ENCODE measurements around the gene RTL10. TPM values are rescaled to one million over a fixed set of nuclear protein-coding genes. Genes with fewer than 3 reads are reported as not detected.
"Not testable (repeated sequence)": the region's sequence is repeated elsewhere in the genome, so short reads cannot be mapped to it uniquely, and the experiment has no call there.

The RTL10 gene
- total RNA-seq, 1 donor from 2014 or later: 13.0 TPM

DNA sequence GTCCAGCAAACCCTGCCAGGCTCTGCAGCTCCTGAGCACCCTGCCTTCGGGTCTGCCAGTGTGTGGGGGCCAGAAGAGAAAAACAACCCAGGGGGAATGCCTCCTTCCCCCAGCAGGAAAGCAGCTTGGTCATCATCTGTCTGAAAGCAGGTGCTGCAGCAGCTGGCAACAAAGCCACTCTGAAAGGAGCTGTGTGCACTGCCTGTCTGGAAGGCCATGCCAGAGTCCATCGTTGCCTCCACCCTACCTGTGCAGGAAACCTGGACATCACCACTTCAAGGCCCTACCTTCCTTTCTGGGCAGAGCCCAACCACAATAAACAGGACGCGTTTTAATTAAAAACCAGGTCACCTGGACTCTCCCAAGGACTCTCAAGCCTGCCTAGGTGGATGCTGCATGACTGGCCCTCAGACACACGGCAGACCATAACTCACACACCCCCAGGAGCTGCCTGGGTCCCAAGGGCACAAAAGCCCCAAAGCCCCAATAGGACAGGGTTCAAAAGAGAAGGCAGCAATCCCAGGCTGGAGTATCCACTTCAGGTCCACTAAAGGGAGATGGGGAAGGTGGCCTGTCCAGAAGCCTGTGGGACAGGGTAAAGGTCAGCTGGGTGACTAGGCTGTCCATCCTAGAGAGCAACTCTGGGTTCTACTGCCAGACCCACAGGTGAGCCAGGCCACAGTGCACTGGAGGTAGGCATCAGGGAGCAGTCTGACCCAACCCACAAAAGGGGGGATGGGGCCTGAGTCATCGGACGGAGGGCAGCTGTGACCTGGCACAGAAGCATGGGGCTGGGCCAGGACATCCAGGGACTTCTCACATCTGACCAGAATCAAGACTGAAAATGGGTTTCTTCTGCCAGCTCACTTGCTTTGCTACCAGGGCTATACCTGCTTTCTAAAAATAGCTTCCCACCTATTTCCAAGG is 6.1 kb downstream of the RTL10 start:
- no peak for FAIRE-seq

GRCh38 chr22:19847345-19847632 is 7.4 kb downstream of the RTL10 start:
- no peak for FAIRE-seq
- DNase-seq (ENCODE audit: low spot score in 2 of 2): no peak

More for the DNA sequence above, 6.1 kb downstream of the RTL10 start:
- DNase-seq (ENCODE audit: low spot score in 2 of 2): no peak

DNA sequence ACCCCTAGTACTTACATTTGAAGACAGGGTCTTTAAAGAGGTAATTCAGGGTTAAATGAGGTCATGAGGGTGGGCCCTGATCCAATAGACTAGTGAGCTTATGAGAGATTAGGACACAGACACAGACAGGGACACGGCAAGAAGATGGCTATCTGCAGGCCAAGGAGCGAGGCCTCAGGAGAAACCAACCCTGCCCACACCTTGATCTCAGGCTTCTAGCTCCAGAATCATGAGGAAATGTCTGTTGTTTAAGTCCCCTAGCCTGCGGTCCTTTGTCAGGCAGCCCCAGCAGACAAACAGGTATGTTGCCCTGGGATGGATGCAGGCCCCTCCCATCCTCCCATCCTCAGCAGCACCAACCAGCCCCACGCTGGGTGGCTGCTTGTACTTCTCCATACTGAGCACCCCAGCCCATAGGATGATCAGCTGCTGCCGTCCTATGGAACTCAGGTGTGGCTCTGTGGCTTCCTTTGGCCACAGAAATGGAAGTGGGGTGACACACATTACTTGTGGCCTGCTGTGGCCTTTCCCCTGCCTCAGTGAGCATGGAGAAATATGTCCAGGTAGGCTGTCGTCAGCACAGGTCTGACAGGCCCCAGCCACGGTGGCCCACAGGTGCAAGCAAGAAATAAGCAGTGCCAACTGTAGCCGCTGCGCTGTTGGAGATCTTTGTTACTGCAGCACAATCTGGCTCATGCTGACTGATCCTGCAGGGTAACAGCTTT is 7.9 kb downstream of the RTL10 start:
- FAIRE-seq (no peak), DNase-seq (ENCODE audit: low spot score in 2 of 2) (no peak)

GRCh38 chr22:19845054-19845722 is 9.5 kb downstream of the RTL10 start:
- no peak for FAIRE-seq

DNA sequence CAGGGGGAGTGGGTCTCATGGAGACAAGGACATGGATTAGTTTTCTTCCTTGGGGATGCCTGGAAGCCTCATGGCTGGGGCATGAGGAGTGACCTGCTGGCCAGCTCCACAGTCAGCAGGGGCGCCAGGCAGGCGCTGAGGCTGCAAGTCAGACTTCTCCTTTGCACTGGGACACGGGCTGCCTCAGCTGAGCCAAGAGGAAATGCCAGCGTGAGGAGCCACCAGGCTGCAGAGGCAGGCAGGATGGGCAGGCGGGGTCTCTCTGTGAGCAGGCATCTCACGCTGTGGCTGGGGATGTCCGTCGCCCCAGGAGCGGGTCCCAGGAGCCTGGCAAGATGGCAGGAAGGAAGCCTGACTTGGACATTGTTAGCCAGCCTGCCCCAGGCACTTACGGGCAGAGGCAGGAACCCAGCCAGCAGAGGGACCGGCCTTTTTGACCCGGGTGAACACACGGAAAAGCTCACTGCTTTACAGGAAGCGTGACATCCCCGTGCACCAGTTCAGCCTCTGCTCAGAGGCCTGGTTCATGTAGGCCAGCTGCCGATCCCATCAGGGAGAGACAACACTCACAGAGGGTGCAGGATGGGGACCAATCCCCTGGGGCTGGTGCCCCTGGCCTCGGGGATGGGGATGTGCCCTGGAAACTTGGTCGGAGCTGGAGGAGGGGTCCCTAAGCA is 10.2 kb downstream of the RTL10 start:
- FAIRE-seq: no peak
- no peak for DNase-seq (ENCODE audit: low spot score in 2 of 2)

More at GRCh38 chr22:19845054-19845722, 9.5 kb downstream of the RTL10 start:
- DNase-seq (ENCODE audit: low spot score in 2 of 2): no peak

- DNase-seq (ENCODE audit: low spot score in 2 of 2) (no peak), FAIRE-seq (no peak)
Measured at GRCh38 chr22:19843857-19844376, 10.8 kb downstream of the RTL10 start.

DNA sequence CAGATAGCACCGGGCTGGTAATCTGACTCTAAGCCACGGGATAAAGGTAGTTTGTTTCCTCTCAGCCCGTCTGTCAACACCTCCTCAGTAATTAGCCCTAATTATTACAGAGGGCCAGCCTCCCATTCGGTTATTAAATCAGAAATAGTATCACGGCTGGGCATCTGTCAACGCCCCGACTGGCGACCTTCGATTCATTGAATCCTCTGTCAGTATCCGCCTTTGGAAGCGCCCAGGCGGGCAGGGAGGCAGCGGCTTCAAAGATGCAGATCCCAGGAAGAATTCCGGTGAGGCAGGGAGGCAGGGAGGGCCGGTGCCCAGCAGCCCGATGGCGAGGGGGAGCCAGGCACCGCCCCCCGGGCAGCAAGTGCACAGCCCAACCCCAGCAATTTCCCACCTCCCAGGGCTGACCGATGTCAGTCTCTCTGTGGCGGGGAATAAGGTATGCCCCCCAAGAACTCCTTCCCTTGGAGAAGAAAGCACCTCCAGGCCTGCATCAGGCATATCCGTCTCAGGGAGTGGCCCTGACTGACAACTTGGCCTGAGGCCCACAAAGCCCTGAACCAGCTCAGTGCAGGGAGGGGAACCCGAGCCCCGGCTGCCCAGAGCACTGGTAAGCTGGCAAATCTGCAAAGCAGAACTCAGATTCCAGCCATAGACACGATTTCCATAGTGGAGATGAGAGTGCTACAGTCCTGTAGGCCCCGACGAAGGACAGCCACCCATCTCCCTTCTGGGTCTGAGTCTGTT is 11.4 kb downstream of the RTL10 start:
- FAIRE-seq (no peak), DNase-seq (ENCODE audit: low spot score in 2 of 2) (no peak)

DNA sequence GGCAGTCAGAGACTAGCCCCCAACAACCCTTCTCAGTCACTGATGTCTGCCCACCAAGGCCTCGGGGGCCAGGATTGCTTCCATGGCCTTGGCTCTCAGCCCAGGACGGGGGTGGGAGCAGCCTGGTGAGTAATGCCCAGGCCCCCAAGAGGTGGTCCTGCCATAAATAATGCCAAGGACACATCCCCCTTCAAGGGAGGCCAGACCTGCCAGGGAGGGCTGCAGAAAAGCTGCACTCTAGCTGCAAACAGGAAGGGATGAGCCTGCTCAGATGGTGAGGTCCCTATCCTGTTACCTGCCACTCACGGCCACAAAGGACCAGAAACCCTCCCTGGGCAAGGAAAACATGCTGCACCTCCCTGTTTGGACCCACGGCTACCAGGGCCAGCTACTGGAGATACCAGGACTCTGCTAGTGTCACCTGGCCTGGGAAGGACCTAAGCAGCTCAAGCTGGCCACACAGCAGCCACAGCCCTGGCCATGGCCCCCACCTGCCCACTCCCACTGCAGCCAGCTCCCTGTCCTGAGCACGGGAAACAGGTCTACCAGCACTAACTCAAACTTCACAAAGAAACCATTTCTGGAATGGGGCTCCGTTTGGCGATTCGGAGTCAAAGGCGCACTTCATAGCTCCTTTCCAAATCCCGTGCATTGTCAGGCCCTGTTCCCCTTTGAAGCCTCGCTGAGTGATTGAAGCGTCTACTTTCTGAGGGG is 12.1 kb downstream of the RTL10 start:
- DNase-seq (ENCODE audit: low spot score in 2 of 2) (no peak), FAIRE-seq (no peak)

DNA sequence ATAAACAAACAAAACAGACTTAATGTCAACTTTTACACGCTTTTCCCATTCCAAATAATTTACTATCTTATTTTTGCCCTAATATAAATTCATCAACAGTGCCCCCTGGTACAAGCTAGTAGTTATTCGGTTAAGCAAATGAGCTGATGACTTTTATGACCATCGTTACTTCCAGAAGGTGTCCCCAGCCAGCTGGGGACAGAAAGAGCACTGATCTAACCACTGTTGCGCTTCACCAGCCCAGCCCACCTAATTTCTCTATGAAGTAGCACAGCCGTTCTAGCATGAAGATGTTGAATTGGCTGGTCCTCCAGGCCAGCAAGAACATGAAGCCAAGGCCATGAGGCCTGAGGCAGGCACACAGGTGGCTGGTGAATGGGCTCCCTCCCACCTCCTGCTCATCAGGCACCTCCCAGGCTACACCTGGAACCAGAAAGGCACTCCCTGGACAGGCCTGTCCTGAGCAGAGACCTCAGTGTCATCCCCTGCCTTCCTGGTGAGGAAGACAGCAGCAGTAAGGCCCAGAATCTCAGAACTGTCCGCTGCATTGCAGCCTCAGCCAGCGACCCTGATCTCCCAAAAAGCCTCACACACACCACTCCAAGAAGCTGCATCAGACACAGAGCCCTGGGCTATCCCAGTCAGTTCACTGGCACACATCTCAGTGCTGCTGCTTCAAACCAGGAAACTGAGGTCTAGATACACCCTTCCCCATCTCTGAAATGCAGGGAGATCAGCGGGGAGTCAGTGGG is 12.9 kb downstream of the RTL10 start:
- FAIRE-seq (no peak), DNase-seq (ENCODE audit: low spot score in 2 of 2) (no peak)

DNA sequence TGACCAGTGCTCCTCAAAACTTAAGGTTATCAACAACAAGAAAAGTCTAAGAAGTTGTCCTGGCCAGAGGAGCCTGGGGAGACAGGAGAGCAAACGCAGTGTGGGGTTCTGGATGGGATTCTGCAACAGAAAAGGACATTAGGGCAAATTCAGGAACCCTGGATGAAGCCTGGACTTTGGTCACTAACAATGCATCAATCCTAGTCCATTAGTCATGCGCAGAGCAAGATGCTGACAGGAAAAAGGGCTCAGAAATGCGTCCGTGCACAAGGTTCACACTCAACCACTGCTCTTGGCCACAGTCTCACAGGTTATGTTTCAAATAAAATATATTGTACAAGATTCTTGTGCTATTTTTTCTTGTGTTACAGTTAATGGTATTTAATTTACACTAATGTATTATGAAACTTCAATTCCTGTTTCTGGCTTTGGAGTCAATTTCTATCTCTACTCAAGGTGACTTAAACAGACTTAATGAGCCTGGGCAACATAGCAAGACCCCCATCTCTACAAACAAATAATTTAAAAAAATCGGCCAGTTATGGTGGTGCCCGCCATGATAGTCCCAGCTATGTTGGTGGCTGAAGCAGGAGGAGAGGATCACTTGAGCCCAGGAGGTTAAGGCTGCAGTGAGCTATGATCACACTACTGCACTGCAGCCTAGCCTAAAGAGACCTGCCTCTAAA is 13.6 kb downstream of the RTL10 start:
- no peak for DNase-seq (ENCODE audit: low spot score in 2 of 2)
- no peak for FAIRE-seq

DNA sequence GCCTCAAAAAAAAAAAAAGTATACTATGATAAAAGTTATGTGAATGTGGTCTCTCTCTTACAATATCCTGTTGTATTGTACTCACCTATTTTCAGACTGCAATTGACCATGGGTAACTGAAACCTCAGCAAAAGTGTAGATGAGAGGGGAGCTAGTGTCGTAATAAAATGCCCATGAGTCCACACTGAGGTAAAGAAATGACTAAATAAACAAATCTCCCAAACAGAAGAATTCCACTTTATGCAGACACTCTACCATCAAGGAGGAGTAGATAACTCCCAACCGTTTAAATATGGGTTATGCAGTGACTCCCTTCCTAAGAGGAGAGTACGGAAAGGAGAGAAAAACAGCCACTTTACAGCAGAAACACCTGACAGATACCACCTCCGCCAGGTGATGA is 14.6 kb downstream of the RTL10 start:
- no peak for DNase-seq (ENCODE audit: low spot score in 2 of 2)
- no peak for FAIRE-seq

- DNase-seq (ENCODE audit: low spot score in 2 of 2) (no peak), FAIRE-seq (no peak)
Measured at GRCh38 chr22:19837915-19838314, 16.8 kb downstream of the RTL10 start.

- no peak for FAIRE-seq
- DNase-seq (ENCODE audit: low spot score in 2 of 2): no peak
Measured at GRCh38 chr22:19836512-19836911, 18.2 kb downstream of the RTL10 start.

DNA sequence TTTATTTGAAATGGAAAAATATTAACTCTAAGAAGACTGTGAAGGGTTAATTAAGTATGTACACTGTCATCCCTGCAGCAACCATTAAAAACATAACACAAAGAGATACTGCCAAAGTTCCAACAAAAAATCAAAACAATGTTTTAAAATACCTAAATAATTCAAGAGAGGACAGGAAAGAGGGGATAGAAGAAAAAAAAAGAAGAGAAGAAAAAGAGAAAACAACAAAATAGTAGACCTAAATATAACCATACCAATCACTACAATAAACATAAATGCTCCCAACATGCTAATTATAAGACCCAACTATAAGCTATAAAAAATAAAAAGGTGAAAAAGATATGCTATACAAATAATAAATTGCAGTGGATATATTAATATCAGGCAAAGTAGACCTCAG is 20.1 kb downstream of the RTL10 start:
- FAIRE-seq: no peak
- no peak for DNase-seq (ENCODE audit: low spot score in 2 of 2)

- not testable (repeated sequence) for FAIRE-seq; DNase-seq (ENCODE audit: low spot score in 2 of 2)
Measured at GRCh38 chr22:19833327-19833726, 21.3 kb downstream of the RTL10 start.

- FAIRE-seq: no peak
- no peak for DNase-seq (ENCODE audit: low spot score in 2 of 2)
Measured at GRCh38 chr22:19832476-19833108, 22.1 kb downstream of the RTL10 start.

GRCh38 chr22:19831979-19832378 is 22.7 kb downstream of the RTL10 start:
- DNase-seq (ENCODE audit: low spot score in 2 of 2); FAIRE-seq: not testable (repeated sequence)

Data from frontal cortex (tissue), 4 donors.